B cell (primary cell): ENCODE results near the gene PLA2G2E. TPM values are rescaled to one million over a fixed set of nuclear protein-coding genes. Genes with fewer than 3 reads are reported as not detected.

Experiments used
- ATAC-seq: fragments of 200-7000 bp; cut with Tn5 transposase; one replicate; pipeline ENCODE4 v1.10.0; 2021; ENCODE audit warnings: low read depth, mild to moderate bottlenecking, moderate number of reproducible peaks, moderate library complexity
- CTCF ChIA-PET: fragments of 350-600 bp; sonication (Branson Sonifier 250); formaldehyde crosslinking; loops from one replicate; lab custom pipeline; 2021; ENCODE audit warnings: antibody characterized with exemption, inconsistent platforms; lab: Charles Lee
- POLR2A ChIA-PET: fragments of 350-600 bp; sonication (Branson Sonifier 250); formaldehyde crosslinking; loops from one replicate; lab custom pipeline; 2021; ENCODE audit warnings: antibody characterized with exemption; lab: Charles Lee
- DNase-seq: peaks from one replicate; pipeline ENCODE4 v3.0.0; 2013
- H2AFZ ChIP-seq: 2 replicates; pipeline ENCODE4 v1.6.1; 2012; ENCODE audit warnings: mild to moderate bottlenecking, low read depth, low read length; ENCODE audit not compliant: insufficient read depth, poor library complexity, severe bottlenecking
- H3K27ac ChIP-seq, 2 donors: 1 replicate in 1 of 2; 2 replicates in 1 of 2; pipeline ENCODE4 v1.5.1; 2012 to 2013; ENCODE audit warnings: low read length in 2 of 2, mild to moderate bottlenecking in 2 of 2, moderate library complexity in 1 of 2
- H3K27me3 ChIP-seq, 4 experiments: fragments of 200-600 bp in 1 of 4; sonication (generic) in 1 of 4; replicated peaks in 1 of 4; 1 replicate in 2 of 4; 2 replicates in 2 of 4; pipeline versions ENCODE4 v1.6.1 to v1.7.0; 2013 to 2016; ENCODE audit warnings: low read length in 3 of 4, mild to moderate bottlenecking in 2 of 4, mixed read lengths in 1 of 4, moderate library complexity in 1 of 4; ENCODE audit not compliant: insufficient read depth in 4 of 4, control insufficient read depth in 3 of 4; ENCODE audit errors: control extremely low read depth in 1 of 4
- H3K36me3 ChIP-seq, 2 experiments: replicated peaks in 1 of 2; 1 replicate in 1 of 2; 2 replicates in 1 of 2; pipeline versions ENCODE4 v1.6.1 to v1.7.1; 2013; ENCODE audit warnings: low read length in 1 of 2; ENCODE audit not compliant: insufficient read depth in 2 of 2, control insufficient read depth in 1 of 2; ENCODE audit errors: control extremely low read depth in 1 of 2, extremely low read depth in 1 of 2
- H3K4me1 ChIP-seq, 2 donors: fragments of 200-600 bp in 1 of 2; sonication (generic) in 1 of 2; 1 replicate in 1 of 2; 2 replicates in 1 of 2; pipeline versions ENCODE4 v1.5.1 to v1.6.1; 2013 to 2017; ENCODE audit warnings: low read length in 2 of 2; ENCODE audit not compliant: control insufficient read depth in 2 of 2, insufficient read depth in 2 of 2
- H3K4me2 ChIP-seq: replicated peaks from 2 replicates; pipeline ENCODE3; 2012; ENCODE audit warnings: mild to moderate bottlenecking, low read depth, low read length; ENCODE audit not compliant: poor library complexity, severe bottlenecking
- H3K4me3 ChIP-seq, 5 experiments: fragments of 200-600 bp in 1 of 5; sonication (generic) in 1 of 5; 1 replicate in 3 of 5; 2 replicates in 2 of 5; pipeline versions ENCODE4 v1.5.1 to v1.7.0; 2011 to 2016; ENCODE audit warnings: low read length in 4 of 5, mild to moderate bottlenecking in 4 of 5, low read depth in 2 of 5, control low read depth in 1 of 5, moderate library complexity in 1 of 5; ENCODE audit not compliant: insufficient read depth in 1 of 5; ENCODE audit errors: control extremely low read depth in 1 of 5, extremely low read depth in 1 of 5
- H3K79me2 ChIP-seq: fragments of 200-600 bp; sonication (generic); one replicate; pipeline ENCODE4 v1.6.0; 2016; ENCODE audit warnings: low read length; ENCODE audit not compliant: control insufficient read depth, insufficient read depth
- H3K9ac ChIP-seq: fragments of 200-600 bp; sonication (generic); 2 replicates; pipeline ENCODE4 v1.6.1; 2017; ENCODE audit warnings: mild to moderate bottlenecking, low read length, moderate library complexity
- H3K9me3 ChIP-seq, 3 donors: one replicate each; pipeline versions ENCODE4 v1.6.1 to v1.7.1; 2013; ENCODE audit warnings: low read length in 2 of 3; ENCODE audit not compliant: control insufficient read depth in 2 of 3, insufficient read depth in 1 of 3; ENCODE audit errors: control extremely low read depth in 1 of 3
- H4K20me1 ChIP-seq: 2 replicates; pipeline ENCODE4 v1.6.0; 2012; ENCODE audit warnings: mild to moderate bottlenecking, low read length; ENCODE audit not compliant: insufficient read depth, control insufficient read depth, poor library complexity, severe bottlenecking
- H3K27ac Mint-ChIP-seq: one replicate; pipeline ENCODE4 v1.8.0; 2021; ENCODE audit warnings: mixed read lengths
- H3K27me3 Mint-ChIP-seq: one replicate; pipeline ENCODE4 v1.8.0; 2021; ENCODE audit warnings: mixed read lengths
- H3K4me1 Mint-ChIP-seq: one replicate; pipeline ENCODE4 v1.8.0; 2021; ENCODE audit warnings: mixed read lengths
- H3K4me3 Mint-ChIP-seq: one replicate; pipeline ENCODE4 v1.8.0; 2021; ENCODE audit warnings: mixed read lengths
- H3K9me3 Mint-ChIP-seq: one replicate; pipeline ENCODE4 v1.8.0; 2022; ENCODE audit warnings: mixed read lengths; ENCODE audit not compliant: insufficient read depth
- EZH2 ChIP-seq: IDR thresholded peaks from 2 replicates; pipeline ENCODE4 v1.6.1; 2012; ENCODE audit warnings: borderline replicate concordance, low read depth, mild to moderate bottlenecking, moderate library complexity, low read length; ENCODE audit not compliant: insufficient read depth, poor library complexity, severe bottlenecking
- WGBS: methylation state at CpG from one replicate; pipeline ENCODE4 v1.1.5; 2013; ENCODE audit warnings: missing lambda C conversion rate; ENCODE audit not compliant: insufficient coverage; 5-methylcytosine and 5-hydroxymethylcytosine counted together
- intact Hi-C: fragments of 100-400 bp; cut with micrococcal nuclease; formaldehyde crosslinking; loops from one replicate; pipeline ENCODE4 v1.10.0; 2022
- polyA plus RNA-seq: library from polyadenylated mRNA; depleted of rRNA; stranded (reverse); fragments of >200 nt; gene quantifications from 2 replicates; pipeline ENCODE4 v1.2.3, GENCODE V29; 2012
- total RNA-seq, 2 donors: library from RNA; stranded (reverse); fragments of 120-200 nt in 1 of 2; gene quantifications; 1 replicate in 1 of 2; 2 replicates in 1 of 2; pipeline versions ENCODE4 v1.2.3 to v1.2.4, GENCODE V29; 2013 to 2022
- TF ChIP-seq, protein P1 (sequence below): fragments of 200-600 bp; IDR thresholded peaks from one replicate; pipeline ENCODE4 v1.8.0; 2022; ENCODE audit warnings: antibody characterized with exemption, mild to moderate bottlenecking

PLA2G2E gene
- total and polyA plus RNA-seq, 2 donors (not counting 1 experiment from before 2014, with no cell fraction given): not detected

DNA sequence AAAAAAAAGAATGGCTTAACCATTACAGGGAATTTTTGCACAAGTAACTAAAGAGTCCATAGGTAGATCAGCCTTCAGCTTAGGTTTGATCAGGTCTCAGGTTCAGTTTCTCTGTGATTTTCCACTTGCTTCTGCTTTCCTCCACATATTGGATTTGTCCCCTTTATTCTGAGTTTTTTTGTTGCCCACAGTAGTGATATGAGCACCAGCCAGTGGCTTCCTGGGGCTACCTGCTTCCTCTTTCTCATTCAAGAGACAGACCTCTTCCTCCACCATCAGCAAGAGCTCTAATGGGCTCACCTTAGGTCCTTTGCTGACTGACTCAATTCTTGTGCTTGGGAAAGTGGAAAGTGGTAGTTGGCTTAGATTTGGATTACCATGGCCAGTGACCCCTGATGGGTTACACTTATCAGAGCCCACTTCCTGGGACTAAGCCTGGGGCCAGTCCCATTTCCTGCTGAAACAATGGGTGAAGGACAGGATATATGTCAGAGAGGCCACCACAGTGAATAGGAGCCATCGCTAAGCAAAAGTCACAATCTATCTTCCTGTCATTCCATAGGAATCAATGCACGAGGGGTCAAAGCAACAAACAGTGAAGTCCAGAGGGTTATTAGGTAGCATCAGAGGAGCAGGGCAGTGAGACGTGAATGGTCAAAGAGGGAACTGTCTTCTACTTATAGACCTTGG lies 12.8 kb upstream of the PLA2G2E start:
- no peak for TF ChIP-seq EZH2
- TF ChIP-seq, protein P1, sequence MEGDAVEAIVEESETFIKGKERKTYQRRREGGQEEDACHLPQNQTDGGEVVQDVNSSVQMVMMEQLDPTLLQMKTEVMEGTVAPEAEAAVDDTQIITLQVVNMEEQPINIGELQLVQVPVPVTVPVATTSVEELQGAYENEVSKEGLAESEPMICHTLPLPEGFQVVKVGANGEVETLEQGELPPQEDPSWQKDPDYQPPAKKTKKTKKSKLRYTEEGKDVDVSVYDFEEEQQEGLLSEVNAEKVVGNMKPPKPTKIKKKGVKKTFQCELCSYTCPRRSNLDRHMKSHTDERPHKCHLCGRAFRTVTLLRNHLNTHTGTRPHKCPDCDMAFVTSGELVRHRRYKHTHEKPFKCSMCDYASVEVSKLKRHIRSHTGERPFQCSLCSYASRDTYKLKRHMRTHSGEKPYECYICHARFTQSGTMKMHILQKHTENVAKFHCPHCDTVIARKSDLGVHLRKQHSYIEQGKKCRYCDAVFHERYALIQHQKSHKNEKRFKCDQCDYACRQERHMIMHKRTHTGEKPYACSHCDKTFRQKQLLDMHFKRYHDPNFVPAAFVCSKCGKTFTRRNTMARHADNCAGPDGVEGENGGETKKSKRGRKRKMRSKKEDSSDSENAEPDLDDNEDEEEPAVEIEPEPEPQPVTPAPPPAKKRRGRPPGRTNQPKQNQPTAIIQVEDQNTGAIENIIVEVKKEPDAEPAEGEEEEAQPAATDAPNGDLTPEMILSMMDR: no peak
- Histone ChIP-seq H3K4me2 (no peak overlapping the region), H3K27ac (no peak overlapping the region), H3K36me3 (no peaks in the 10 kb centered on the region), H3K79me2 (no peaks in the 10 kb centered on the region), H3K27me3 (no peaks in the 10 kb centered on the region), H4K20me1 (no peaks in the 10 kb centered on the region), H3K9me3 (peaks cover 0 to 31% (median 19%) of the 10 kb centered on the region in 3 donors), H3K9ac (no peak overlapping the region), H3K4me1 (peaks cover 0 to 3% of the 10 kb centered on the region in 2 donors), H2AFZ (no peak overlapping the region), H3K4me3 (no peak overlapping the region)
- no peak for DNase-seq
- peaks cover 3% of the 10 kb centered on the region for H3K4me1 Mint-ChIP-seq
- H3K4me3 Mint-ChIP-seq: no peak overlapping the region
- no peak overlapping the region for H3K27ac Mint-ChIP-seq
- CTCF ChIA-PET: interaction anchor here (1.0 kb wide), 1 partner anchor 19 kb away, joined by 3 read pairs; no protein-coding TSS in a partner anchor
- ATAC-seq: no peak
- intact Hi-C loops: no loop called here
- WGBS: no CpG with 5 or more reads among the region's 3 CpGs
- H3K27me3 Mint-ChIP-seq: no peaks in the 10 kb centered on the region
- POLR2A ChIA-PET: no interaction called here
- H3K9me3 Mint-ChIP-seq: peaks cover 9% of the 10 kb centered on the region

DNA sequence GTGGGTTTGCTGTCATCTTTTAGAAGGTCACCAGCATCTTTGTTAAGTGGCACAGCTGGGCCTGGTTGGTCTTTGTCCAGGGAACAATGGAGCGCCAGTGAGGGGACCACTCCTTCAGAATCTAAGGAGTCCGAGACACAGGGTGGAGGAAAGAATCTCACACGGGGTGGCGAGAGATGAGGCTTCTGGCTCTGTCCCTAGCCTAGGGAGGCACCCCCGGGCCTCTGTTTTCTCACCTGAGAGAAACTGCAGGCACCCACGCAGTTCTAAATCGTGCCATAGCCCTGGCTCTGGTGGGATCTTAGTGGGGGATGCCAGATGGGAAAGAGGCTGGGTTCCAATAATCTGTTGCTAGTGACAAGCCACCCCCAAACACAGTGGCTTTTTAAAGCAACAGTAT lies 10.9 kb upstream of the PLA2G2E start:
- 85% methylated on average over 5 of the region's 7 CpGs for WGBS
- TF ChIP-seq EZH2: no peak
- TF ChIP-seq, protein P1: no peak
- Histone ChIP-seq H3K4me2 (no peak overlapping the region), H3K27ac (no peak overlapping the region), H3K9me3 (peaks cover 0 to 33% (median 27%) of the 10 kb centered on the region in 3 donors), H3K79me2 (no peaks in the 10 kb centered on the region), H3K4me3 (no peak overlapping the region), H3K4me1 (peaks cover 0 to 3% of the 10 kb centered on the region in 2 donors), H3K9ac (no peak overlapping the region), H4K20me1 (no peaks in the 10 kb centered on the region), H3K27me3 (no peaks in the 10 kb centered on the region), H2AFZ (no peak overlapping the region), H3K36me3 (no peaks in the 10 kb centered on the region)
- ChIA-PET POLR2A (no interaction called here), CTCF (no interaction called here)
- H3K27me3 Mint-ChIP-seq: no peaks in the 10 kb centered on the region
- ATAC-seq (no peak), DNase-seq (no peak)
- peaks cover 12% of the 10 kb centered on the region for H3K9me3 Mint-ChIP-seq
- H3K4me3 Mint-ChIP-seq: no peak overlapping the region
- peaks cover 3% of the 10 kb centered on the region for H3K4me1 Mint-ChIP-seq
- no peak overlapping the region for H3K27ac Mint-ChIP-seq
- intact Hi-C loops: no loop called here
